CD4-positive, alpha-beta T cell (primary cell): ENCODE results near the gene ARSG. TPM values are rescaled to one million over a fixed set of nuclear protein-coding genes. Genes with fewer than 3 reads are reported as not detected.

Source experiments
- ATAC-seq: fragments of 200-7000 bp; cut with Tn5 transposase; one replicate; pipeline ENCODE4 v1.10.0; 2022; ENCODE audit warnings: mild to moderate bottlenecking; ENCODE audit not compliant: poor library complexity
- CTCF ChIA-PET: fragments of 350-600 bp; sonication (Branson Sonifier 250); formaldehyde crosslinking; loops from one replicate; lab custom pipeline; 2021; ENCODE audit warnings: antibody characterized with exemption, inconsistent platforms; lab: Charles Lee
- POLR2A ChIA-PET: fragments of 350-600 bp; sonication (Branson Sonifier 250); formaldehyde crosslinking; loops from one replicate; lab custom pipeline; 2021; ENCODE audit warnings: antibody characterized with exemption, inconsistent platforms; lab: Charles Lee
- DNase-seq, 14 experiments: peaks; one replicate each; pipeline ENCODE4 v3.0.0-alpha.2; 2013 to 2020; ENCODE audit warnings: mixed read lengths in 2 of 14
- H3K27ac ChIP-seq, 2 donors: one replicate each; pipeline versions ENCODE4 v1.5.1 to v1.7.0; 2013; ENCODE audit warnings: low read length in 2 of 2, low read depth in 1 of 2, mild to moderate bottlenecking in 1 of 2
- H3K27me3 ChIP-seq, 2 experiments: 1 replicate in 1 of 2; 2 replicates in 1 of 2; pipeline versions ENCODE4 v1.6.1 to v1.7.0; 2013; ENCODE audit warnings: low read length in 2 of 2, control low read depth in 1 of 2, mild to moderate bottlenecking in 1 of 2, moderate library complexity in 1 of 2; ENCODE audit not compliant: insufficient read depth in 2 of 2, control insufficient read depth in 1 of 2
- H3K36me3 ChIP-seq: one replicate; pipeline ENCODE4 v1.6.1; 2013; ENCODE audit warnings: low read length, control low read depth; ENCODE audit not compliant: insufficient read depth
- H3K4me1 ChIP-seq: one replicate; pipeline ENCODE4 v1.6.1; 2013; ENCODE audit warnings: low read length, control low read depth; ENCODE audit not compliant: insufficient read depth
- H3K4me3 ChIP-seq: one replicate; pipeline ENCODE4 v1.5.1; 2013; ENCODE audit warnings: mild to moderate bottlenecking, low read length, moderate library complexity
- H3K9me3 ChIP-seq, 2 experiments: 1 replicate in 1 of 2; 2 replicates in 1 of 2; pipeline versions ENCODE4 v1.6.1 to v1.7.0; 2013; ENCODE audit warnings: low read length in 2 of 2, mild to moderate bottlenecking in 2 of 2, control low read depth in 1 of 2, moderate library complexity in 1 of 2; ENCODE audit not compliant: control insufficient read depth in 1 of 2, insufficient read depth in 1 of 2
- H3K27ac Mint-ChIP-seq: one replicate; pipeline ENCODE4 v1.8.0; 2020; ENCODE audit warnings: mixed read lengths
- H3K27me3 Mint-ChIP-seq: one replicate; pipeline ENCODE4 v1.8.0; 2021; ENCODE audit warnings: mixed read lengths
- H3K36me3 Mint-ChIP-seq: one replicate; pipeline ENCODE4 v1.8.0; 2021; ENCODE audit warnings: low read depth, mixed read lengths
- H3K4me1 Mint-ChIP-seq: one replicate; pipeline ENCODE4 v1.8.0; 2021; ENCODE audit warnings: low read depth, mixed read lengths
- H3K4me3 Mint-ChIP-seq: one replicate; pipeline ENCODE4 v1.8.0; 2020; ENCODE audit warnings: mild to moderate bottlenecking, mixed read lengths
- H3K9me3 Mint-ChIP-seq: one replicate; pipeline ENCODE4 v1.8.0; 2020; ENCODE audit warnings: mixed read lengths
- intact Hi-C, 2 experiments: fragments of 100-400 bp; cut with DNase I in 1 of 2; cut with micrococcal nuclease in 1 of 2; formaldehyde crosslinking; loops; one replicate each; pipeline versions ENCODE4 v1.15.1 to v1.9.0; 2023 to 2025; cut with DNase I, micrococcal nuclease
- total RNA-seq, 174 experiments: library from RNA in 2 of 174; stranded (reverse) in 2 of 174; gene quantifications; one replicate each; pipeline ENCODE4 v1.2.3 and lab custom pipeline; 2021 to 2026
- TF ChIP-seq, protein P1 (sequence below): fragments of 200-600 bp; IDR thresholded peaks from one replicate; pipeline ENCODE4 v1.8.0; 2022; ENCODE audit warnings: antibody characterized with exemption, mild to moderate bottlenecking

The ARSG gene
- total RNA-seq, 2 experiments from 2014 or later, result 13.8 to 16.0 TPM

DNA sequence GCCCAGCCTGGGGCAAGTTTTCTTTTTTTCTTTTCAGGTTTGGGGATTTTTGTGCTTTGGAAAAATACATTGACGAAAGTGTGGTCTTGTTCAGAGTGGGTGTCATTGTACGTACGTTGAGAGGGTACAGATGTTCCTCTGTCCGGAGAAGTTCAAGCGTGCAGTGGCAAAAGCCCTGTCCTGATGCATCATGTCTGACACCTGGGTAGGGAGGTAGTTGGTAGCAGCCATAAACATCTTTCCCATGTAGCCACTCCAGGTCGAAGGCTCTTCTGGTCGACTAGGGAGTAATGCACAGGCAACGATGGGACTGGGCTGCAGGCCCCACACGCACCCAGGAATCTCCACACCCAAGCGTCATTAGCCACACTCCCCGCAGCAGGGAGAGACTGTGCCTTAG, 138.6 kb downstream of the ARSG start:
- no peak overlapping the region for H3K4me3 ChIP-seq
- no peaks in the 10 kb centered on the region for H3K27me3 Mint-ChIP-seq
- ATAC-seq (no peak), DNase-seq (no peak)
- no peaks in the 10 kb centered on the region for H3K9me3 ChIP-seq
- intact Hi-C loops, result loop anchor here in 1 of 2 experiments (5.0 kb wide), 1 partner anchor 68 kb away; no protein-coding TSS in a partner anchor
- H3K9me3 Mint-ChIP-seq, result no peaks in the 10 kb centered on the region
- peaks cover 11% of the 10 kb centered on the region for H3K4me1 Mint-ChIP-seq
- no peak overlapping the region for H3K27ac ChIP-seq
- H3K36me3 ChIP-seq, result peaks cover 15% of the 10 kb centered on the region
- H3K27ac Mint-ChIP-seq, result no peak overlapping the region
- no peaks in the 10 kb centered on the region for H3K27me3 ChIP-seq
- H3K4me1 ChIP-seq, result peaks cover 7% of the 10 kb centered on the region
- TF ChIP-seq, protein P1, sequence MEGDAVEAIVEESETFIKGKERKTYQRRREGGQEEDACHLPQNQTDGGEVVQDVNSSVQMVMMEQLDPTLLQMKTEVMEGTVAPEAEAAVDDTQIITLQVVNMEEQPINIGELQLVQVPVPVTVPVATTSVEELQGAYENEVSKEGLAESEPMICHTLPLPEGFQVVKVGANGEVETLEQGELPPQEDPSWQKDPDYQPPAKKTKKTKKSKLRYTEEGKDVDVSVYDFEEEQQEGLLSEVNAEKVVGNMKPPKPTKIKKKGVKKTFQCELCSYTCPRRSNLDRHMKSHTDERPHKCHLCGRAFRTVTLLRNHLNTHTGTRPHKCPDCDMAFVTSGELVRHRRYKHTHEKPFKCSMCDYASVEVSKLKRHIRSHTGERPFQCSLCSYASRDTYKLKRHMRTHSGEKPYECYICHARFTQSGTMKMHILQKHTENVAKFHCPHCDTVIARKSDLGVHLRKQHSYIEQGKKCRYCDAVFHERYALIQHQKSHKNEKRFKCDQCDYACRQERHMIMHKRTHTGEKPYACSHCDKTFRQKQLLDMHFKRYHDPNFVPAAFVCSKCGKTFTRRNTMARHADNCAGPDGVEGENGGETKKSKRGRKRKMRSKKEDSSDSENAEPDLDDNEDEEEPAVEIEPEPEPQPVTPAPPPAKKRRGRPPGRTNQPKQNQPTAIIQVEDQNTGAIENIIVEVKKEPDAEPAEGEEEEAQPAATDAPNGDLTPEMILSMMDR, result no peak
- no peak overlapping the region for H3K4me3 Mint-ChIP-seq
- ChIA-PET POLR2A (no interaction called here), CTCF (no interaction called here)
- H3K36me3 Mint-ChIP-seq, result no peaks in the 10 kb centered on the region

DNA sequence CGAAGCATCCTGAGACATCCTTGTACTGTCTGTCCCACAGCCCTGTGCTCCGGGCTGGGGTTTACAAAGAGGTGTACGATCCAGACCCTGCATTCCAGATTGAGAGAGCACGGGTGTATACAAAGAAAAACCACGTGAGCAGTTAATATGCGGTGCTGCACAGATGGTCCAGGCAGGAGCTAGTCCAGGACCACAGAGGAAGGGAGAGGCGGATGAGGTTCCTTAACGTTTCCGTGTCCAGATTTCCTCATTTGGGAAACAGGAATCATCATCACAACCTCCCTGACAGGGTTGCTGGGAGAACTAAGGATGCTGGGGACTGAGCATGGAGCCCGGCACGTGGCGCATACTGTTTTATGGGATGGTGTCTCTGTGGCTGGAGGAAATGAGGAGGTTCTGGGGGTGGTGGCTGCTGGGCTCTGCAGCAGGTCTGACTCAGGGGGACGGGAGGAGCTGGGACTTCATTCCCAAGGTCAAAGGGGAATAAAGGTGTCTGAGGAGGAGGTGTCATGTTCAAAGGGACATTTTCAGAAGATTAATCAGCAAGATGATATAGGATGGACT, 139.8 kb downstream of the ARSG start:
- DNase-seq (no peak), ATAC-seq (no peak)
- Mint-ChIP-seq H3K36me3 (no peaks in the 10 kb centered on the region), H3K27ac (no peak overlapping the region), H3K9me3 (no peaks in the 10 kb centered on the region), H3K4me3 (no peak overlapping the region), H3K27me3 (no peaks in the 10 kb centered on the region), H3K4me1 (peaks cover 16% of the 10 kb centered on the region)
- TF ChIP-seq, protein P1, result no peak
- H3K4me3 ChIP-seq, result no peak overlapping the region
- no peaks in the 10 kb centered on the region for H3K9me3 ChIP-seq
- peaks cover 11% of the 10 kb centered on the region for H3K4me1 ChIP-seq
- POLR2A ChIA-PET, result interaction anchor here (0.6 to 3.3 kb wide), 9 partner anchors 26 to 679 kb away, joined by 3 to 29 read pairs (median 4); partner anchors contain the start of genes ARSG, SLC16A6 and WIPI1
- intact Hi-C loops, result loop anchor here (1.0 to 5.0 kb wide), 3 partner anchors 69 to 168 kb away; no protein-coding TSS in a partner anchor
- H3K27ac ChIP-seq, result no peak overlapping the region
- H3K36me3 ChIP-seq, result peaks cover 10% of the 10 kb centered on the region
- H3K27me3 ChIP-seq, result no peaks in the 10 kb centered on the region
- CTCF ChIA-PET, result interaction anchor here (1.0 to 1.4 kb wide), 7 partner anchors 14 to 183 kb away, joined by 3 to 9 read pairs (median 3); partner anchors contain the start of gene AMZ2

DNA sequence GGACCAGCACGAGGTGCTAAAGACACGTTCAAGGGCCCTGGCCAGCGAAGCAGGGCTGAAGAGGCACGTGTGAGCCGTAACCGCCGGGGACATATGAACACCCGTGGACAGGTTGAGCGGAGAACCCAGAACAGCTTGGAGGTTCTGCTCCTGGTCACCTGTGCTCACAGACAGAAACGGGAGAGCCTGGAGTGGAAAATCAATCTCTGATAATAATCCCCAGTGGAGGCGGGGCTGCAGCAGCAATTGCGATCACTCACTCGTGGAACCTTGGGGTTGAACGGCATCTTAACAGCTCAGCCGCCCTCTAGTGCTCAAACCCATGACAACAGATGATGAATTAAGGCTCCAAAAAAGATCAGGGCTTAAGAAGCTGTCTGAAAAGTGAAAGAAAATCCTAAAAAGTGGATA, 140.4 kb downstream of the ARSG start:
- ATAC-seq (peak; percentile 71), DNase-seq (peak; percentile 38 to 79 (median 52))
- H3K27me3 Mint-ChIP-seq, result no peaks in the 10 kb centered on the region
- peaks cover 10% of the 10 kb centered on the region for H3K36me3 ChIP-seq
- no peak overlapping the region for H3K27ac ChIP-seq
- no peak overlapping the region for H3K27ac Mint-ChIP-seq
- H3K4me1 ChIP-seq, result peaks cover 16% of the 10 kb centered on the region
- TF ChIP-seq, protein P1, result peak; percentile 54
- no peak overlapping the region for H3K4me3 ChIP-seq
- no peaks in the 10 kb centered on the region for H3K36me3 Mint-ChIP-seq
- CTCF ChIA-PET, result interaction anchor here (0.7 to 1.4 kb wide), 12 partner anchors 15 to 184 kb away, joined by 3 to 9 read pairs (median 3); partner anchors contain the start of genes AMZ2, ARSG, SLC16A6 and WIPI1
- POLR2A ChIA-PET, result interaction anchor here (0.6 to 3.3 kb wide), 12 partner anchors 10 to 679 kb away, joined by 3 to 29 read pairs (median 4); partner anchors contain the start of genes AMZ2, ARSG, SLC16A6 and WIPI1
- no peaks in the 10 kb centered on the region for H3K27me3 ChIP-seq
- peaks cover 22% of the 10 kb centered on the region for H3K4me1 Mint-ChIP-seq
- intact Hi-C loops, result loop anchor here (1.0 to 5.0 kb wide), 3 partner anchors 69 to 168 kb away; no protein-coding TSS in a partner anchor
- H3K4me3 Mint-ChIP-seq, result no peak overlapping the region
- H3K9me3 Mint-ChIP-seq, result no peaks in the 10 kb centered on the region
- H3K9me3 ChIP-seq, result no peaks in the 10 kb centered on the region
